ENCODE data around the gene RIPK3.

- TF ChIP-seq CTCF (conservative IDR thresholded peaks at IDR 0.05) (no peak), ZFX (IDR thresholded peaks at IDR 0.05) (no peak)
These were observed 948 bp downstream of the RIPK3 start for GRCh38 chr14:24338843-24339242.

Data from C4-2B (cell line).